B cell (primary cell): ENCODE data around the gene MACROH2A1. TPM values are rescaled to one million over a fixed set of nuclear protein-coding genes. Genes with fewer than 3 reads are reported as not detected.

Source experiments
- ATAC-seq: fragments of 200-7000 bp; cut with Tn5 transposase; one replicate; pipeline ENCODE4 v1.10.0; 2021; ENCODE audit warnings: low read depth, mild to moderate bottlenecking, moderate number of reproducible peaks, moderate library complexity
- CTCF ChIA-PET: fragments of 350-600 bp; sonication (Branson Sonifier 250); formaldehyde crosslinking; loops from one replicate; lab custom pipeline; 2021; ENCODE audit warnings: antibody characterized with exemption, inconsistent platforms; lab: Charles Lee
- POLR2A ChIA-PET: fragments of 350-600 bp; sonication (Branson Sonifier 250); formaldehyde crosslinking; loops from one replicate; lab custom pipeline; 2021; ENCODE audit warnings: antibody characterized with exemption; lab: Charles Lee
- DNase-seq: peaks from one replicate; pipeline ENCODE4 v3.0.0; 2013
- H2AFZ ChIP-seq: 2 replicates; pipeline ENCODE4 v1.6.1; 2012; ENCODE audit warnings: mild to moderate bottlenecking, low read depth, low read length; ENCODE audit not compliant: insufficient read depth, poor library complexity, severe bottlenecking
- H3K27ac ChIP-seq, 2 donors: 1 replicate in 1 of 2; 2 replicates in 1 of 2; pipeline ENCODE4 v1.5.1; 2012 to 2013; ENCODE audit warnings: low read length in 2 of 2, mild to moderate bottlenecking in 2 of 2, moderate library complexity in 1 of 2
- H3K27me3 ChIP-seq, 4 experiments: fragments of 200-600 bp in 1 of 4; sonication (generic) in 1 of 4; replicated peaks in 1 of 4; 1 replicate in 2 of 4; 2 replicates in 2 of 4; pipeline versions ENCODE4 v1.6.1 to v1.7.0; 2013 to 2016; ENCODE audit warnings: low read length in 3 of 4, mild to moderate bottlenecking in 2 of 4, mixed read lengths in 1 of 4, moderate library complexity in 1 of 4; ENCODE audit not compliant: insufficient read depth in 4 of 4, control insufficient read depth in 3 of 4; ENCODE audit errors: control extremely low read depth in 1 of 4
- H3K36me3 ChIP-seq, 2 experiments: replicated peaks in 1 of 2; 1 replicate in 1 of 2; 2 replicates in 1 of 2; pipeline versions ENCODE4 v1.6.1 to v1.7.1; 2013; ENCODE audit warnings: low read length in 1 of 2; ENCODE audit not compliant: insufficient read depth in 2 of 2, control insufficient read depth in 1 of 2; ENCODE audit errors: control extremely low read depth in 1 of 2, extremely low read depth in 1 of 2
- H3K4me1 ChIP-seq, 2 donors: fragments of 200-600 bp in 1 of 2; sonication (generic) in 1 of 2; 1 replicate in 1 of 2; 2 replicates in 1 of 2; pipeline versions ENCODE4 v1.5.1 to v1.6.1; 2013 to 2017; ENCODE audit warnings: low read length in 2 of 2; ENCODE audit not compliant: control insufficient read depth in 2 of 2, insufficient read depth in 2 of 2
- H3K4me2 ChIP-seq: replicated peaks from 2 replicates; pipeline ENCODE3; 2012; ENCODE audit warnings: mild to moderate bottlenecking, low read depth, low read length; ENCODE audit not compliant: poor library complexity, severe bottlenecking
- H3K4me3 ChIP-seq, 5 experiments: fragments of 200-600 bp in 1 of 5; sonication (generic) in 1 of 5; 1 replicate in 3 of 5; 2 replicates in 2 of 5; pipeline versions ENCODE4 v1.5.1 to v1.7.0; 2011 to 2016; ENCODE audit warnings: low read length in 4 of 5, mild to moderate bottlenecking in 4 of 5, low read depth in 2 of 5, control low read depth in 1 of 5, moderate library complexity in 1 of 5; ENCODE audit not compliant: insufficient read depth in 1 of 5; ENCODE audit errors: control extremely low read depth in 1 of 5, extremely low read depth in 1 of 5
- H3K79me2 ChIP-seq: fragments of 200-600 bp; sonication (generic); one replicate; pipeline ENCODE4 v1.6.0; 2016; ENCODE audit warnings: low read length; ENCODE audit not compliant: control insufficient read depth, insufficient read depth
- H3K9ac ChIP-seq: fragments of 200-600 bp; sonication (generic); 2 replicates; pipeline ENCODE4 v1.6.1; 2017; ENCODE audit warnings: mild to moderate bottlenecking, low read length, moderate library complexity
- H3K9me3 ChIP-seq, 3 donors: one replicate each; pipeline versions ENCODE4 v1.6.1 to v1.7.1; 2013; ENCODE audit warnings: low read length in 2 of 3; ENCODE audit not compliant: control insufficient read depth in 2 of 3, insufficient read depth in 1 of 3; ENCODE audit errors: control extremely low read depth in 1 of 3
- H4K20me1 ChIP-seq: 2 replicates; pipeline ENCODE4 v1.6.0; 2012; ENCODE audit warnings: mild to moderate bottlenecking, low read length; ENCODE audit not compliant: insufficient read depth, control insufficient read depth, poor library complexity, severe bottlenecking
- H3K27ac Mint-ChIP-seq: one replicate; pipeline ENCODE4 v1.8.0; 2021; ENCODE audit warnings: mixed read lengths
- H3K27me3 Mint-ChIP-seq: one replicate; pipeline ENCODE4 v1.8.0; 2021; ENCODE audit warnings: mixed read lengths
- H3K4me1 Mint-ChIP-seq: one replicate; pipeline ENCODE4 v1.8.0; 2021; ENCODE audit warnings: mixed read lengths
- H3K4me3 Mint-ChIP-seq: one replicate; pipeline ENCODE4 v1.8.0; 2021; ENCODE audit warnings: mixed read lengths
- H3K9me3 Mint-ChIP-seq: one replicate; pipeline ENCODE4 v1.8.0; 2022; ENCODE audit warnings: mixed read lengths; ENCODE audit not compliant: insufficient read depth
- CTCF ChIP-seq: fragments of 200-600 bp; IDR thresholded peaks from one replicate; pipeline ENCODE4 v1.8.0; 2022; ENCODE audit warnings: antibody characterized with exemption, mild to moderate bottlenecking
- EZH2 ChIP-seq: IDR thresholded peaks from 2 replicates; pipeline ENCODE4 v1.6.1; 2012; ENCODE audit warnings: borderline replicate concordance, low read depth, mild to moderate bottlenecking, moderate library complexity, low read length; ENCODE audit not compliant: insufficient read depth, poor library complexity, severe bottlenecking
- WGBS: methylation state at CpG from one replicate; pipeline ENCODE4 v1.1.5; 2013; ENCODE audit warnings: missing lambda C conversion rate; ENCODE audit not compliant: insufficient coverage; 5-methylcytosine and 5-hydroxymethylcytosine counted together
- intact Hi-C: fragments of 100-400 bp; cut with micrococcal nuclease; formaldehyde crosslinking; loops from one replicate; pipeline ENCODE4 v1.10.0; 2022
- polyA minus RNA-seq: library from RNA; depleted of rRNA, polyadenylated mRNA; stranded (reverse); fragments of >200 nt; gene quantifications from 2 replicates; pipeline ENCODE4 v1.2.3, GENCODE V29; 2012
- polyA plus RNA-seq: library from polyadenylated mRNA; depleted of rRNA; stranded (reverse); fragments of >200 nt; gene quantifications from 2 replicates; pipeline ENCODE4 v1.2.3, GENCODE V29; 2012
- total RNA-seq, 2 donors: library from RNA; stranded (reverse); fragments of 120-200 nt in 1 of 2; gene quantifications; 1 replicate in 1 of 2; 2 replicates in 1 of 2; pipeline versions ENCODE4 v1.2.3 to v1.2.4, GENCODE V29; 2013 to 2022

MACROH2A1 gene
- total RNA-seq (99.7 and 100.0 TPM in 2 replicates), polyA plus RNA-seq (80.1 and 95.1 TPM in 2 replicates), polyA minus RNA-seq (114 and 161 TPM in 2 replicates)
- 113 TPM for total RNA-seq (2013)

GRCh38 chr5:135398855-135399793, at the start of gene MACROH2A1:
Gene MACROH2A1, minus strand, starts transcription at chr5:135399231. Its CDS starts 10,138 bp downstream, at chr5:135389093.
- H3K27me3 Mint-ChIP-seq = no peaks in the 10 kb centered on the region
- peaks cover 48% of the 10 kb centered on the region for H3K4me1 Mint-ChIP-seq
- Histone ChIP-seq H3K9ac (peak within 1 kb of the TSS; percentile 83), H2AFZ (peak within 1 kb of the TSS; percentile 97), H3K79me2 (peaks cover 47% of the 10 kb centered on the region), H3K4me2 (peak within 1 kb of the TSS; percentile 90), H4K20me1 (peaks cover 18% of the 10 kb centered on the region), H3K4me1 (peaks cover 30 to 35% of the 10 kb centered on the region in 2 donors), H3K27me3 (no peaks in the 10 kb centered on the region), H3K4me3 (peak within 1 kb of the TSS; percentile 61 to 80 (median 72)), H3K36me3 (no peaks in the 10 kb centered on the region), H3K27ac (peak within 1 kb of the TSS; percentile 81 to 92), H3K9me3 (peaks cover 0 to 7% (median 0%) of the 10 kb centered on the region in 3 donors)
- POLR2A ChIA-PET = no interaction called here
- peak within 1 kb of the TSS; percentile 92 for H3K27ac Mint-ChIP-seq
- intact Hi-C loops = loop anchor here (2.0 to 5.0 kb wide), 2 partner anchors 494 to 733 kb away; partner anchors contain the start of genes PCBD2 and SMAD5
- CTCF ChIA-PET = interaction anchor here (0.7 kb wide), 1 partner anchor 27 kb away, joined by 3 read pairs; no protein-coding TSS in a partner anchor
- H3K9me3 Mint-ChIP-seq = no peaks in the 10 kb centered on the region
- TF ChIP-seq EZH2 (no peak), CTCF (no peak)
- WGBS = under 1% methylated on average over 109 of the region's 109 CpGs
- H3K4me3 Mint-ChIP-seq = peak within 1 kb of the TSS; percentile 92
- DNase-seq (peak; percentile 90), ATAC-seq (peak; percentile 91)
